K562 (cell line): Measurements from ENCODE around the gene AP3S2. TPM values are rescaled to one million over a fixed set of nuclear protein-coding genes. Genes with fewer than 3 reads are reported as not detected.

Experiments
- ATAC-seq: fragments of 200-7000 bp; cut with Tn5 transposase; 3 replicates; pipeline ENCODE4 v1.9.1; 2020; ENCODE audit warnings: moderate library complexity
- BruUV-seq: library from RNA; stranded (reverse); fragments of 400-500 nt; replicated peaks from 2 replicates; lab custom pipeline; 2021; lab: Mats Ljungman, UMichigan
- CTCF ChIA-PET: fragments of 300-600 bp; formaldehyde crosslinking; extraction: SDS; loops from one replicate; lab custom pipeline; 2021; ENCODE audit warnings: low intra/inter-chr PET ratio; lab: Yijun Ruan, JAX
- POLR2A ChIA-PET: fragments of 300-600, 350-650 bp; sonication (Branson Sonifier 250); formaldehyde crosslinking; extraction: SDS; loops from one replicate; lab custom pipeline; 2021; ENCODE audit warnings: antibody characterized with exemption, inconsistent platforms; lab: Yijun Ruan, JAX
- DNase-seq, 4 experiments: peaks; one replicate each; pipeline versions ENCODE4 v3.0.0 to v3.0.0-alpha.2; 2011 to 2018; ENCODE audit warnings: low spot score in 3 of 4, mixed read lengths in 3 of 4; ENCODE audit errors: extremely low read depth in 1 of 4
- FAIRE-seq: peaks from 2 replicates; lab custom pipeline; 2011; peaks lifted over from hg19 to GRCh38; lab: Jason Lieb, UNC
- H2AFZ ChIP-seq: 2 replicates; pipeline ENCODE4 v1.6.0; 2011; ENCODE audit warnings: low read depth, low read length, control low read depth, inconsistent platforms
- H3K27ac ChIP-seq: fragments of 200-600 bp; 3 replicates; pipeline ENCODE4 v1.8.0; 2011; ENCODE audit warnings: low read depth, mild to moderate bottlenecking, control low read depth, inconsistent platforms, low read length, moderate library complexity, mixed read lengths; ENCODE audit errors: extremely low read depth
- H3K27me3 ChIP-seq, 2 experiments: fragments of 300-600 bp in 1 of 2; 2 replicates in 1 of 2; 3 replicates in 1 of 2; pipeline versions ENCODE4 v1.6.0 to v1.8.0; 2011; ENCODE audit warnings: inconsistent platforms in 2 of 2, low read length in 2 of 2, mild to moderate bottlenecking in 1 of 2, mixed read lengths in 1 of 2, moderate library complexity in 1 of 2; ENCODE audit not compliant: control insufficient read depth in 2 of 2, insufficient read depth in 2 of 2
- H3K36me3 ChIP-seq: fragments of 300-600 bp; 3 replicates; pipeline ENCODE4 v1.8.0; 2011; ENCODE audit warnings: mild to moderate bottlenecking, low read length, inconsistent platforms; ENCODE audit not compliant: control insufficient read depth, insufficient read depth
- H3K4me1 ChIP-seq, 2 experiments: fragments of 200-600 bp in 1 of 2; replicated peaks in 1 of 2; 2 replicates in 1 of 2; 3 replicates in 1 of 2; pipeline versions ENCODE4 v1.5.1 to v1.8.0; 2011; ENCODE audit warnings: inconsistent platforms in 2 of 2, low read length in 2 of 2, mild to moderate bottlenecking in 1 of 2, mixed read lengths in 1 of 2, moderate library complexity in 1 of 2; ENCODE audit not compliant: control insufficient read depth in 2 of 2, insufficient read depth in 2 of 2
- H3K4me2 ChIP-seq: 2 replicates; pipeline ENCODE4 v1.6.1; 2011; ENCODE audit warnings: low read length, control low read depth, inconsistent platforms, mixed read lengths; ENCODE audit not compliant: insufficient read depth
- H3K4me3 ChIP-seq: fragments of 200-600 bp; sonication (generic), shearing (Covaris generic); 2 replicates; pipeline ENCODE4 v1.5.1; 2016; ENCODE audit warnings: control low read depth, inconsistent platforms
- H3K79me2 ChIP-seq: fragments of 200-600 bp; 3 replicates; pipeline ENCODE4 v1.8.0; 2011; ENCODE audit warnings: low read length, inconsistent platforms; ENCODE audit not compliant: control insufficient read depth, insufficient read depth
- H3K9ac ChIP-seq, 2 experiments: 2 replicates each; pipeline versions ENCODE4 v1.6.0 to v1.6.1; 2011; ENCODE audit warnings: low read depth in 2 of 2, low read length in 2 of 2, control low read depth in 1 of 2, inconsistent platforms in 1 of 2, mild to moderate bottlenecking in 1 of 2, mixed read lengths in 1 of 2; ENCODE audit not compliant: insufficient read depth in 1 of 2
- H3K9me1 ChIP-seq: one replicate; pipeline ENCODE4 v1.6.0; 2011; ENCODE audit warnings: inconsistent platforms, mild to moderate bottlenecking, low read length, moderate library complexity; ENCODE audit not compliant: control insufficient read depth, insufficient read depth
- H3K9me3 ChIP-seq: replicated peaks from 2 replicates; pipeline ENCODE4 v1.5.1; 2011; ENCODE audit warnings: low read depth, low read length, inconsistent platforms; ENCODE audit not compliant: control insufficient read depth, insufficient read depth
- H4K20me1 ChIP-seq: replicated peaks from 2 replicates; pipeline ENCODE4 v1.6.1; 2011; ENCODE audit warnings: low read length, inconsistent platforms, mixed read lengths; ENCODE audit not compliant: control insufficient read depth, insufficient read depth
- CBFA2T2 ChIP-seq: fragments of 450-650 bp; conservative IDR thresholded peaks from 2 replicates; pipeline ENCODE4 v1.6.1; 2017; ENCODE audit warnings: mild to moderate bottlenecking
- DIDO1 ChIP-seq: fragments of 450-650 bp; IDR thresholded peaks from 2 replicates; pipeline ENCODE4 v1.6.1; 2016; ENCODE audit warnings: low read depth, missing biosample characterization, missing genetic modification characterization
- ELK3 ChIP-seq: fragments of 450-650 bp; formaldehyde crosslinking; IDR thresholded peaks from 2 replicates; pipeline ENCODE4 v1.4.0; 2020; ENCODE audit warnings: mild to moderate bottlenecking
- GABPB1 ChIP-seq: sonication (generic); formaldehyde crosslinking; IDR thresholded peaks from 2 replicates; pipeline ENCODE4 v1.8.0; 2022; ENCODE audit warnings: mild to moderate bottlenecking, missing genetic modification reagents
- HMGN3 ChIP-seq: IDR thresholded peaks from 2 replicates; pipeline ENCODE4 v1.6.1; 2011; ENCODE audit warnings: borderline replicate concordance, low read depth, mild to moderate bottlenecking, mixed read lengths, low read length; ENCODE audit not compliant: insufficient read length; ENCODE audit errors: extremely low read depth
- ID3 ChIP-seq, 2 experiments: fragments of 250-450 bp in 1 of 2; fragments of 450-650 bp in 1 of 2; sonication (Bioruptor Pico) in 1 of 2; IDR thresholded peaks; 2 replicates each; pipeline versions ENCODE4 v1.6.1 to v1.8.0; 2016 to 2021; ENCODE audit warnings: mild to moderate bottlenecking in 2 of 2, moderate library complexity in 2 of 2, missing compliant biosample characterization in 1 of 2, missing genetic modification characterization in 1 of 2
- NCOA4 ChIP-seq: fragments of 450-650 bp; IDR thresholded peaks from 2 replicates; pipeline ENCODE4 v1.6.1; 2018; ENCODE audit warnings: mild to moderate bottlenecking; ENCODE audit not compliant: partially characterized antibody
- POLR2H ChIP-seq: IDR thresholded peaks from 2 replicates; pipeline ENCODE4 v1.6.1; 2016; ENCODE audit warnings: missing genetic modification characterization, low read depth, mild to moderate bottlenecking, control low read depth, missing compliant biosample characterization, moderate library complexity
- PURB ChIP-seq: sonication (generic); formaldehyde crosslinking; IDR thresholded peaks from 2 replicates; pipeline ENCODE4 v1.9.0; 2021; ENCODE audit warnings: low read depth, mild to moderate bottlenecking, missing genetic modification reagents
- ZBTB8A ChIP-seq: fragments of 450-650 bp; IDR thresholded peaks from 2 replicates; pipeline ENCODE4 v1.6.1; 2018; ENCODE audit warnings: mild to moderate bottlenecking, moderate library complexity; ENCODE audit not compliant: partially characterized antibody
- ZNF512 ChIP-seq: IDR thresholded peaks from 2 replicates; pipeline ENCODE4 v1.6.1; 2016; ENCODE audit warnings: missing genetic modification characterization, missing compliant biosample characterization
- ZNF699 ChIP-seq: fragments of 250-450 bp; sonication (Bioruptor Pico); IDR thresholded peaks from 2 replicates; pipeline ENCODE4 v1.8.0; 2021; ENCODE audit warnings: mild to moderate bottlenecking, moderate library complexity; ENCODE audit not compliant: insufficient replicate concordance
- WGBS: fragments of 100-300 bp; shearing (Covaris generic); methylation state at CpG from one replicate; pipeline ENCODE4 v1.1.6; 2016; ENCODE audit warnings: low coverage, mixed read lengths; ENCODE audit not compliant: insufficient coverage; ENCODE audit errors: missing lambda C conversion rate; 5-methylcytosine and 5-hydroxymethylcytosine counted together
- in situ Hi-C: fragments of 300-500 bp; cut with MboI; formaldehyde crosslinking; loops from 4 replicates; pipeline ENCODE4 v1.15.0; 2018; ENCODE audit warnings: inconsistent platforms, mixed read lengths
- intact Hi-C: fragments of 100-400 bp; cut with micrococcal nuclease; formaldehyde crosslinking; loops from 2 replicates; pipeline ENCODE4 v1.14.2; 2022
- polyA plus RNA-seq, 8 experiments: library from polyadenylated mRNA; depleted of rRNA in 4 of 8; stranded (reverse) in 5 of 8; unstranded in 3 of 8; fragments of >200 nt; fragmentation: Nextera tagmentation in 2 of 8; fragmentation: Illumina TruSeq in 1 of 8; extraction: Ambion mirVana in 2 of 8; extraction: Trizol in 1 of 8; gene quantifications; 2 replicates each; pipeline versions ENCODE4 v1.2.1 to v1.2.3, GENCODE V29; 2011 to 2014; ENCODE audit warnings: inconsistent platforms in 1 of 8, missing spikeins in 1 of 8
- total RNA-seq, 7 experiments: library from RNA; depleted of rRNA in 6 of 7; stranded (reverse); fragments of >200 nt in 6 of 7; fragmentation: Illumina TruSeq in 2 of 7; extraction: Trizol in 2 of 7; gene quantifications; 2 replicates each; pipeline versions ENCODE4 v1.2.1 to v1.2.3, GENCODE V29; 2011 to 2021; ENCODE audit warnings: low replicate concordance in 1 of 7

Gene AP3S2
- total and polyA plus RNA-seq, 9 of the 15 experiments (the other 6 are each of a cell fraction or from before 2014, with no cell fraction given): 16.4 to 54.1 (median 37.4) TPM

GRCh38 chr15:89900849-89901248, 7.1 kb upstream of the AP3S2 start:
- no peaks in the 10 kb centered on the region for H3K9me3 ChIP-seq
- H3K9ac ChIP-seq: no peak overlapping the region; a peak in 1 of 4 replicates
- no peaks in the 10 kb centered on the region for H3K79me2 ChIP-seq
- no peaks in the 10 kb centered on the region for H3K9me1 ChIP-seq
- no peak overlapping the region; the same call in none of the 2 replicates for H2AFZ ChIP-seq
- BruUV-seq: no TSS peak
- TF ChIP-seq NCOA4 (no peak), ZBTB8A (no peak), DIDO1 (tag) (no peak), POLR2H (tag) (no peak), ZNF512 (no peak), HMGN3 (no peak), ZNF699 (no peak), ID3 (CRISPR knock-in tag; IDR thresholded peaks at IDR 0.05) (no peak), ID3 (tag; IDR thresholded peaks at IDR 0.05) (no peak), PURB (no peak), CBFA2T2 (no peak), ELK3 (CRISPR knock-in tag) (no peak), GABPB1 (CRISPR knock-in tag) (no peak)
- CTCF ChIA-PET: interaction anchor here (3.9 kb wide), 1 partner anchor 170 kb away, joined by 31 read pairs; no protein-coding TSS in a partner anchor
- H3K4me2 ChIP-seq: no peak overlapping the region
- FAIRE-seq: no peak
- H4K20me1 ChIP-seq: no peaks in the 10 kb centered on the region
- no peaks in the 10 kb centered on the region for H3K36me3 ChIP-seq
- no peak overlapping the region for H3K27ac ChIP-seq
- H3K27me3 ChIP-seq: peaks cover 0 to 7% of the 10 kb centered on the region in 2 experiments; a peak in 2 of 5 replicates
- intact Hi-C loops (no loop called here), in situ Hi-C loops (loop anchor here (5.0 kb wide), 1 partner anchor 71 kb away; no protein-coding TSS in a partner anchor)
- H3K4me1 ChIP-seq: peaks cover 0 to 8% of the 10 kb centered on the region in 2 experiments; a peak in 2 of 5 replicates
- no peak overlapping the region for H3K4me3 ChIP-seq
- no peak for ATAC-seq
- DNase-seq: no peak
- 16% methylated on average over 5 of the region's 6 CpGs for WGBS
- POLR2A ChIA-PET: interaction anchor here (1.0 kb wide), 1 partner anchor 17 kb away, joined by 3 read pairs; no protein-coding TSS in a partner anchor
